ENCODE measurements around the gene KCNQ1.

DNA sequence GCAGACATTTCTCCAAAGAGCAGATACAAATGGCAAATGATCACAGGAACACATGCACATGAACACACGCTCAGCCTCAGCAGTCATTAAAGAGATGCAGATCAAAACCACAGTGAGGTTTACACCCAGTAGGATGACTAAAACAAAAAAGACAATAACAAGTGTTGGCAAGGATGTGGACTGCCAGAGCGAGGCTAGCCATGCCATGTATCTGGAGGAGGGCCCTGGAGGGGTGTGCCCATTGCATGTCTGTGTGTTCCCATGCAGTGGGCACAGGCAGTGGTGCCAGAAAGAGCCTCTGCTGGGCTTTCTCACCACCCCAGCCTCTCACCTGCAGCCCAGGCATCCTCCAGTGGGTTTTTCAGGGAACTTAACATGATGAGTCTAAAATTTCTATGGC is 309.2 kb downstream of the KCNQ1 start:
- TF ChIP-seq, protein P1, sequence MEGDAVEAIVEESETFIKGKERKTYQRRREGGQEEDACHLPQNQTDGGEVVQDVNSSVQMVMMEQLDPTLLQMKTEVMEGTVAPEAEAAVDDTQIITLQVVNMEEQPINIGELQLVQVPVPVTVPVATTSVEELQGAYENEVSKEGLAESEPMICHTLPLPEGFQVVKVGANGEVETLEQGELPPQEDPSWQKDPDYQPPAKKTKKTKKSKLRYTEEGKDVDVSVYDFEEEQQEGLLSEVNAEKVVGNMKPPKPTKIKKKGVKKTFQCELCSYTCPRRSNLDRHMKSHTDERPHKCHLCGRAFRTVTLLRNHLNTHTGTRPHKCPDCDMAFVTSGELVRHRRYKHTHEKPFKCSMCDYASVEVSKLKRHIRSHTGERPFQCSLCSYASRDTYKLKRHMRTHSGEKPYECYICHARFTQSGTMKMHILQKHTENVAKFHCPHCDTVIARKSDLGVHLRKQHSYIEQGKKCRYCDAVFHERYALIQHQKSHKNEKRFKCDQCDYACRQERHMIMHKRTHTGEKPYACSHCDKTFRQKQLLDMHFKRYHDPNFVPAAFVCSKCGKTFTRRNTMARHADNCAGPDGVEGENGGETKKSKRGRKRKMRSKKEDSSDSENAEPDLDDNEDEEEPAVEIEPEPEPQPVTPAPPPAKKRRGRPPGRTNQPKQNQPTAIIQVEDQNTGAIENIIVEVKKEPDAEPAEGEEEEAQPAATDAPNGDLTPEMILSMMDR (IDR thresholded peaks at IDR 0.05) = no peak
- TF ChIP-seq EZH2 (IDR thresholded peaks at IDR 0.05; ENCODE audit: borderline replicate concordance, insufficient read depth, low read depth, low read length, poor library complexity, severe bottlenecking) = no peak

All from B cell (primary cell).